ENCODE measurements around the gene PSME3IP1. TPM values are rescaled to one million over a fixed set of nuclear protein-coding genes. Genes with fewer than 3 reads are reported as not detected.

PSME3IP1 gene
- total RNA-seq, 1 donor: 71.2 TPM

DNA sequence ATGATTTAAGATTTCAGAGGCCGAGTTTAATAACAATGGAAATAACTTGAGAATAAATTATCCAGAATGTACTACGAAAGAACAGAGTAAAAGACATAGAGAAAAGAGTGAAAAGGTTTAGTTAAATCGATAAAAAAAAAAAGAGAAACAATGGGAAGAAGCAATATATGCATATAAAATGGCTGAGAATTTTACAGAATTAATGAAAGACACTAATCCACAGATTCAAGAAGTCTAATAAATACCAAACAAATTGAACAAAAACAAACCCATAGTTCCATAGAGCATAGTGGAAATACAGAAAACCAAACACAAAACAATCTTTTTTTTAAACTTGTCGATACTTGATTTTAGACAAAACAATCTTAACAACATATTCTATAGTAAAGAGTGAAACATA is 1.7 kb downstream of the PSME3IP1 start:
- TF ChIP-seq, protein P1, sequence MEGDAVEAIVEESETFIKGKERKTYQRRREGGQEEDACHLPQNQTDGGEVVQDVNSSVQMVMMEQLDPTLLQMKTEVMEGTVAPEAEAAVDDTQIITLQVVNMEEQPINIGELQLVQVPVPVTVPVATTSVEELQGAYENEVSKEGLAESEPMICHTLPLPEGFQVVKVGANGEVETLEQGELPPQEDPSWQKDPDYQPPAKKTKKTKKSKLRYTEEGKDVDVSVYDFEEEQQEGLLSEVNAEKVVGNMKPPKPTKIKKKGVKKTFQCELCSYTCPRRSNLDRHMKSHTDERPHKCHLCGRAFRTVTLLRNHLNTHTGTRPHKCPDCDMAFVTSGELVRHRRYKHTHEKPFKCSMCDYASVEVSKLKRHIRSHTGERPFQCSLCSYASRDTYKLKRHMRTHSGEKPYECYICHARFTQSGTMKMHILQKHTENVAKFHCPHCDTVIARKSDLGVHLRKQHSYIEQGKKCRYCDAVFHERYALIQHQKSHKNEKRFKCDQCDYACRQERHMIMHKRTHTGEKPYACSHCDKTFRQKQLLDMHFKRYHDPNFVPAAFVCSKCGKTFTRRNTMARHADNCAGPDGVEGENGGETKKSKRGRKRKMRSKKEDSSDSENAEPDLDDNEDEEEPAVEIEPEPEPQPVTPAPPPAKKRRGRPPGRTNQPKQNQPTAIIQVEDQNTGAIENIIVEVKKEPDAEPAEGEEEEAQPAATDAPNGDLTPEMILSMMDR (IDR thresholded peaks at IDR 0.05; ENCODE audit: insufficient read depth, low read depth, low read length): no peak
- no peak overlapping the region for H3K4me3 ChIP-seq (ENCODE audit: low read depth, low read length)
- DNase-seq (ENCODE audit: low read depth): no peak

DNA sequence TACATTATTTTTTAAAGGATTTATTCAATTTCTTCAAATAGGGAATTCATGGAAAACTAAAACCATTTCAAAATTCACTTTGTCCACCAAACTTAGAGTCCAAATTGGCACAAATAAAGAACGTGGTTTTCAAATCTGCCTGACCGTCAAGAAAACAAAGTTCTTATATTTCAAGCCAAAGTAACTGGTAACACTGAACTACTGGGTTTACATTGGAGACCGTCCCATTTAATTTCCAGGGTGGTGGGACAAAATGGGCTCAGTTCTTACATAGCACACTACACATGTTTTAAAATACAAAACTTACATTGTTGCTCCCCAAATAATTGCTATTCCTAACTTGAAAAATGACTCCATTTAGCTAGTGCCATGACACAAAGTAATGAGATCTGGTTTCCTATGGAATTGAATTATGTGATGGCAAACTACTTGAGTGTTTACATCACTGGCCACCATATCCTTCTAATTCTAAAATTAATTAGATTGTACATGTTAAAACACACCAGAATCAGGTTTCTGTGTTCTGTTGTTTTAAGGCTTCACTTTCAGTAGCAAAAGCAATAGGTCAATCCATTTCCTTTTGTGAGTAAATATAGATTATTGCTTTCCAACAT is 6.5 kb downstream of the PSME3IP1 start:
- no peak overlapping the region for H3K4me3 ChIP-seq (ENCODE audit: low read depth, low read length)
- TF ChIP-seq, protein P1 (IDR thresholded peaks at IDR 0.05; ENCODE audit: insufficient read depth, low read depth, low read length): no peak
- no peak for DNase-seq (ENCODE audit: low read depth)

DNA sequence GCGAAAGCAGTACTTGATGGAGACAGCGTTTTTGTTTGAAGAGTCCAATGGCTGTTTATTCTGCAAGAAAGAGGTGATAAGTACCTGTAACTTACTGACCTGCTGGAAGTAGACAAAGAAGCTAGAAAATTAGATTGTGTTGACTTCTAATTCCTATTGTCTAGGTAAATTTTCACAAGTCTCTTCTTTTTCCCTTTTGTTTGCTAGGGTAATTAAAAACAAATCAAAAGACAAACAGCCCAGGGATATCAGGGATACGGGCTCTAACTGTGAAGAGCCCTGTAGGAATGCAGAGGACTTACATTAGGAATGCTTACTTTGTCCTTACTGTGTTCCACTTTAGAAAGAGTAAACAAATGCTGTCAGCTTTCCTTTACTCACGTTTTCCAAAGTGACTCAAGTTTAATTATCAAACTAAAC is 7.0 kb downstream of the PSME3IP1 start:
- TF ChIP-seq, protein P1 (IDR thresholded peaks at IDR 0.05; ENCODE audit: insufficient read depth, low read depth, low read length): peak; percentile 11
- peak; percentile 29 for DNase-seq (ENCODE audit: low read depth)
- no peak overlapping the region for H3K4me3 ChIP-seq (ENCODE audit: low read depth, low read length)

DNA sequence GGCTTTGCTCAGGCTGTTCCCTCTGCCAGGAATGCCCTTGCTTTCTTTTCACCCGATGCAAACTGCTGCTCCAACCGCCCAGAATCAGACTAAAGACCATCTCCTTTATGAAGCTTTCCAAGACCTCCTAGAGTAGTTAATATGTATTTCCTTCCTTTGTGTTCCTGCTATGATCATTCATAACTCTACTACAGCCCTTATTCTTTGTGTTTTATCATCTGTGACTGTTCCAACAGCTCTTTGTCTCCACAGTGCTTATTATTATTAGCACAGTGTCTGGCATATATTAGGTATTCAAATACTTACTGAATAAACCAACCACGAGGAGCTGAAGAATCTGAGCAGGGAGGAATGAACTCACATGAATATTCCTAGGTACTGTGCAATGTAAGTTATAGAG is 7.6 kb downstream of the PSME3IP1 start:
- no peak for DNase-seq (ENCODE audit: low read depth)
- TF ChIP-seq, protein P1 (IDR thresholded peaks at IDR 0.05; ENCODE audit: insufficient read depth, low read depth, low read length): no peak
- no peak overlapping the region for H3K4me3 ChIP-seq (ENCODE audit: low read depth, low read length)

DNA sequence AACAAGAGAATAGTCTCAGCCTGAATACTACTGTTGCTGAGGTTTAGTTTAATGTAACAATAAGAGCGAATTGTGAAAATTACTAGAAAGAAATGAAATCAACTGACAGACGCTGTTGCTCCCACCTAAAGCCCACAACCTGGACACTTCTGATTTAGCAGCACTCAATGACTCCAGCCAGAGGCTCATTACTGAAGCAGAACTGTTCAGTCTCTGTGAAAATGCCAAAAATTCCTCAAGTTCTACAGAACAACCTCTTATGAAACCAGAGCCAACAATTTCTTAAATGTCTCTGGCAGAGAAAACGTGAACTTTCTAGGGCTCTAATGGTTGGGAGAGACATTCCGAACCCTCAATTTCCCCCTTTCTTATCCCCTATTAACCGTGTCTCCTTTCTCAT is 9.9 kb downstream of the PSME3IP1 start:
- H3K4me3 ChIP-seq (ENCODE audit: low read depth, low read length): no peak overlapping the region
- DNase-seq (ENCODE audit: low read depth): no peak
- TF ChIP-seq, protein P1 (IDR thresholded peaks at IDR 0.05; ENCODE audit: insufficient read depth, low read depth, low read length): no peak

DNA sequence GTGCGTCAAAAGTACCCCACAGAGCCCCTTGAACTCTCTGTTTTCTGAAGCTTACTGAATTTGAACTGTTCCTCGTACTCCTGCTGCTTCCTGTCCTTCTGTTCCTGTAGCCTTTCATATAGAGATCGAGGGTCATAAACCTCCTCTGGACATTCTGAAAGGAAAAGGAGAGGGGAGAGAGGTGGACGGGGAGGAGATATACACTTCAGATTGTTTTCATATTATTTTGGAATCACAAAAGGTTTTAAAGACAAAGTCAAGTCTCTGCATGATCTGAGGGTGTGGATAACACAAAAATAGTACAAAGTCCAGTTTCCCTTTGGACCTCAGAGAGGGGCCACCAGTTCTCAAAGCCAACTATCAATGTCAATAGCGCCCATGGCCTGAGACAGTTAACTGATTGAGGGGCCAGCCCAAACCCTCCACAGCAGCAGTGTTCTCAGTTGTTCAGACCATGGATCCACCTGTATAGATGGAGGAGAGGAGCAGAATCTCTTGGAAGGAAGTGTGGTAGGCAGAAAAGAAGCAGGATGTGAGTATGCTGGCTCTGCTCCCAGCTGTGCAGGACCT is 13.0 kb downstream of the PSME3IP1 start:
- no peak overlapping the region for H3K4me3 ChIP-seq (ENCODE audit: low read depth, low read length)
- no peak for DNase-seq (ENCODE audit: low read depth)
- TF ChIP-seq, protein P1 (IDR thresholded peaks at IDR 0.05; ENCODE audit: insufficient read depth, low read depth, low read length): no peak

DNA sequence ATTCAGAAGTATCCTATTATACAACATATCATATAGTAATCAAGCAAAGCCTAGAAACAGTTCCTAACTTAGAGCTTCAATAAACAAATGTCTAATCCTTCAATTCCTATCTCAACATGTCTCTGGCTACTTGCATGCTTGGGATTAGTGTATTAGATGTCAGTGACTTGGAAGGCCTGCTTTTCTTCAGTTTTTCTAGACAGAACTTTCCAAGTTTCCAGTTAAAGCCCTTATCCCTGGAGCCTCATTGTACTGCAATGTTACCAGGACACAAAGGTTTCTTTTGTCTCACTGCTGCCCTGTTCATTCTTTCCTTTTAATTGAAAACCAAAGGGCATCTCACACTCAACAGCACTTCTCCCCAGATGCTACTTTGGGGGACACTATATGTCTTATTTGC is 16.5 kb downstream of the PSME3IP1 start:
- H3K4me3 ChIP-seq (ENCODE audit: low read depth, low read length): no peak overlapping the region
- TF ChIP-seq, protein P1 (IDR thresholded peaks at IDR 0.05; ENCODE audit: insufficient read depth, low read depth, low read length): no peak
- DNase-seq (ENCODE audit: low read depth): peak; percentile 39
